Measurements from ENCODE around the gene HDAC6.

DNA sequence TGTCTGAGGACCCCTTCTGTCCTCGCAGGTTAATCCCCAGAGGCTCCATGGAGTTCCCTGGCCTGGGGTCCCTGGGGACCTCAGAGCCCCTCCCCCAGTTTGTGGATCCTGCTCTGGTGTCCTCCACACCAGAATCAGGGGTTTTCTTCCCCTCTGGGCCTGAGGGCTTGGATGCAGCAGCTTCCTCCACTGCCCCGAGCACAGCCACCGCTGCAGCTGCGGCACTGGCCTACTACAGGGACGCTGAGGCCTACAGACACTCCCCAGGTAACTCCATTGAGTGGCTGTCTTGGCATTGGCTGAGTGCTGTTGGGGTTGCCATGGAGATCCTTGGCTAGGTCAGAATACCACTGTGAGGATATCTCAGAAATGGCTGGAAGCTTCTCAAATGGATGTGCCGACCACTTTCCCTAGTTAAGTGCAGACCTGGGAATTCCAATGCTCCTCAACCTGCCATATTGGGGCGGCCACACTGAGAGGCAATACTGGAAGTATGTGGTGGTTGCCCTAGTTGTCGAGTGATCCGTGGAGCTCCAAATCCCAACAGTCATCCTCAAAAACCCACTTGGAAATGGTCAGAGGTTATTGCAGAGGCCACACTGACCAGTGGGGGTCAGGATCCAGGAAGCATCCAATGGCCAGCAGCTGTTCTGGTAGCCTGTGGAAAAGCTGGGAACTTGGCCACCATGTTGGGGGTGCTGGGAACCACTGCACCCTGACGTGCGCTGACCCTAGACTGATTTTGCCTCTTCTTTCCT lies 10.6 kb upstream of the HDAC6 start:
- TF ChIP-seq ZNF274 (IDR thresholded peaks at IDR 0.05; ENCODE audit: low read depth, low read length) (no peak), SUZ12 (IDR thresholded peaks at IDR 0.05; ENCODE audit: extremely low read depth, insufficient read depth, insufficient read length) (no peak), YY1 (IDR thresholded peaks at IDR 0.05; ENCODE audit: insufficient read depth, insufficient read length) (no peak)

All from NT2/D1 (cell line).